Measurements from ENCODE around the gene TRAK1. TPM values are rescaled to one million over a fixed set of nuclear protein-coding genes. Genes with fewer than 3 reads are reported as not detected.

The TRAK1 gene
- total RNA-seq, 1 donor from 2014 or later, result 50.2 TPM

- ATAC-seq (no peak), DNase-seq (ENCODE audit: low spot score) (no peak)
- intact Hi-C loops (cut with DNase I), result no loop called here
Measured at GRCh38 chr3:42163622-42164244, 72.6 kb downstream of the TRAK1 start.

- intact Hi-C loops (cut with DNase I), result no loop called here
- ATAC-seq (peak; percentile 43), DNase-seq (ENCODE audit: low spot score) (no peak)
Measured at GRCh38 chr3:42164656-42165055, 73.5 kb downstream of the TRAK1 start.

- intact Hi-C loops (cut with DNase I), result no loop called here
- ATAC-seq, result no peak
- no peak for DNase-seq (ENCODE audit: low spot score)
Measured at GRCh38 chr3:42165211-42165610, 74.1 kb downstream of the TRAK1 start.

- DNase-seq (ENCODE audit: low spot score), result no peak
- no peak for ATAC-seq
- intact Hi-C loops (cut with DNase I), result no loop called here
Measured at GRCh38 chr3:42166214-42166613, 75.1 kb downstream of the TRAK1 start.

- ATAC-seq (peak; percentile 32), DNase-seq (ENCODE audit: low spot score) (no peak)
- intact Hi-C loops (cut with DNase I), result no loop called here
Measured at GRCh38 chr3:42166662-42167300, 75.6 kb downstream of the TRAK1 start.

GRCh38 chr3:42169579-42170120, 78.5 kb downstream of the TRAK1 start:
- no peak for DNase-seq (ENCODE audit: low spot score)
- intact Hi-C loops (cut with DNase I), result no loop called here
- ATAC-seq, result no peak

- intact Hi-C loops (cut with DNase I), result no loop called here
- no peak for ATAC-seq
Measured at GRCh38 chr3:42172047-42172654, 81.0 kb downstream of the TRAK1 start.

GRCh38 chr3:42173307-42173706, 82.2 kb downstream of the TRAK1 start:
- ATAC-seq, result no peak
- DNase-seq (ENCODE audit: low spot score), result no peak
- intact Hi-C loops (cut with DNase I), result no loop called here

More at GRCh38 chr3:42172047-42172654, 81.0 kb downstream of the TRAK1 start:
- DNase-seq (ENCODE audit: low spot score), result no peak

- intact Hi-C loops (cut with DNase I), result no loop called here
- ATAC-seq (no peak), DNase-seq (ENCODE audit: low spot score) (no peak)
Measured at GRCh38 chr3:42174679-42175385, 83.7 kb downstream of the TRAK1 start.

- intact Hi-C loops (cut with DNase I), result no loop called here
- ATAC-seq, result no peak
- no peak for DNase-seq (ENCODE audit: low spot score)
Measured at GRCh38 chr3:42175386-42176240, 84.5 kb downstream of the TRAK1 start.

GRCh38 chr3:42176242-42177034, 85.3 kb downstream of the TRAK1 start:
- DNase-seq (ENCODE audit: low spot score) (no peak), ATAC-seq (no peak)
- intact Hi-C loops (cut with DNase I), result no loop called here

GRCh38 chr3:42177068-42177800, 86.1 kb downstream of the TRAK1 start:
- peak; percentile 68 for ATAC-seq
- DNase-seq (ENCODE audit: low spot score), result no peak
- intact Hi-C loops (cut with DNase I), result no loop called here

GRCh38 chr3:42177801-42178150, 86.6 kb downstream of the TRAK1 start:
- no peak for DNase-seq (ENCODE audit: low spot score)
- intact Hi-C loops (cut with DNase I), result no loop called here
- ATAC-seq, result no peak

GRCh38 chr3:42179110-42179725, 88.1 kb downstream of the TRAK1 start:
- intact Hi-C loops (cut with DNase I), result no loop called here
- ATAC-seq (peak; percentile 85), DNase-seq (ENCODE audit: low spot score) (no peak)

GRCh38 chr3:42180901-42181300, 89.7 kb downstream of the TRAK1 start:
- DNase-seq (ENCODE audit: low spot score), result no peak
- no peak for ATAC-seq
- intact Hi-C loops (cut with DNase I), result loop anchor here (10.0 kb wide), 1 partner anchor 56 kb away; no protein-coding TSS in a partner anchor

GRCh38 chr3:42182555-42182954, 91.4 kb downstream of the TRAK1 start:
- intact Hi-C loops (cut with DNase I), result loop anchor here (10.0 kb wide), 1 partner anchor 58 kb away; no protein-coding TSS in a partner anchor
- ATAC-seq (no peak), DNase-seq (ENCODE audit: low spot score) (no peak)

Measured in sciatic nerve (tissue), 2 donors.